Adipocyte (in vitro differentiated cells): ENCODE results near the gene TMEM52.

Source experiments
- DNase-seq: peaks from one replicate; pipeline ENCODE4 v3.0.0-alpha.2; 2015; ENCODE audit warnings: low read depth
- H3K27me3 ChIP-seq: replicated peaks from 2 replicates; pipeline ENCODE4 v1.7.0; 2013; ENCODE audit warnings: mild to moderate bottlenecking, low read length, moderate library complexity; ENCODE audit not compliant: control insufficient read depth, insufficient read depth
- H3K36me3 ChIP-seq: 2 replicates; pipeline ENCODE4 v1.7.0; 2013; ENCODE audit warnings: low read length, mild to moderate bottlenecking, moderate library complexity; ENCODE audit not compliant: control insufficient read depth, insufficient read depth, severe bottlenecking
- H3K4me1 ChIP-seq: 2 replicates; pipeline ENCODE4 v1.7.0; 2013; ENCODE audit warnings: mild to moderate bottlenecking, low read length, moderate library complexity; ENCODE audit not compliant: control insufficient read depth, insufficient read depth
- H3K4me3 ChIP-seq: 2 replicates; pipeline ENCODE4 v1.7.0; 2013; ENCODE audit warnings: mild to moderate bottlenecking, low read length, moderate library complexity
- H3K9ac ChIP-seq: 2 replicates; pipeline ENCODE4 v1.7.0; 2013; ENCODE audit warnings: mild to moderate bottlenecking, low read length, moderate library complexity
- H3K9me3 ChIP-seq: 2 replicates; pipeline ENCODE4 v1.7.0; 2013; ENCODE audit warnings: mild to moderate bottlenecking, low read length, moderate library complexity; ENCODE audit not compliant: control insufficient read depth

The TMEM52 gene

DNA sequence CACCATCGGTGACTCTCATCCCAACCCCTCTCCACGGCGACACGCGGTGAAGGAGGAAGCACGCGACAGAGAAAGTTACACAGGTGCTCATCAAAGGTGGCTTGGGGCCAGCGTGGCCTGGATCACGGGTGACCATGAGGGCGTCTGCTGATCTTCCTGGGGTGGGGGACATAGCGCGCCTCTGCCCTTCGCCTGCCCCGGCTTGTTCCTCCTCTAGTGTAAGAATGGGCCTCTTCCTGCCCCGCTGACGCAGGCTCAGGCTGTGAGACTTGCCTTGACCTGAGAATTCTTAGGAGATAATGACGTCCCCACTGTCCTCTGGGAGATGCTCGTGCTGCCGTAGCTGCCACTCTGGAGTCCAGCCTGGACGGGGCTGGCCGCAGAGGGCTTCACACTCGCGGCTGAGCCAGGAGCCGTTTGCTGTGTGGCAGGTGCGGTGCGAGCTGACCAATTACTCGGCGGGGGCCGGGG, 39.0 kb upstream of the TMEM52 start:
- no peaks in the 10 kb centered on the region for H3K36me3 ChIP-seq
- DNase-seq, result no peak
- H3K9me3 ChIP-seq, result peaks cover 6% of the 10 kb centered on the region
- no peak overlapping the region for H3K4me3 ChIP-seq
- H3K9ac ChIP-seq, result no peak overlapping the region
- peaks cover 37% of the 10 kb centered on the region for H3K27me3 ChIP-seq
- peaks cover 20% of the 10 kb centered on the region for H3K4me1 ChIP-seq

DNA sequence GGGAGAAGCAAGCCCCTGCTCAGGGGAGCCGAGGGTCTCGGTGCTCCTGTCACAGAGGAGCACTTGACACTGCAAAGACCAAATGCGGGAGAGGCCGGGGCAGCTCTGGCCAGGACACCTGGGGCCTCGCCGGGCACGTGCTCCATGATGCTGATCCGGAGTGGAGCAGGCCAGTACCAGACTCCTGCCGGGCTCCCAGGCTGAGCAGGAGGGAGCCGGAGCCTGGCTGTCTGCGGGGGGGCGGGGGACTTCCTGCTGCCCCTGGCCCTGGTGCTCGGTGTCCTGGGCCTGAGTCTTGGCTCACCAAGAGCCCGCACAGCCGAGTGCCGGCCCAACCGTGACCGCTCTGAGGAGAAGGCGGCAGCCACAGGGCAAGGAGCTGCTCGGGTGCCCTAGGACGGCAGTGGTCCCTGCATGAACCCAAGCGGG, 38.5 kb upstream of the TMEM52 start:
- H3K36me3 ChIP-seq, result no peaks in the 10 kb centered on the region
- H3K9me3 ChIP-seq, result peaks cover under 1% of the 10 kb centered on the region
- no peak overlapping the region for H3K4me3 ChIP-seq
- peaks cover 35% of the 10 kb centered on the region for H3K27me3 ChIP-seq
- H3K4me1 ChIP-seq, result peaks cover 20% of the 10 kb centered on the region
- no peak for DNase-seq
- H3K9ac ChIP-seq, result no peak overlapping the region

DNA sequence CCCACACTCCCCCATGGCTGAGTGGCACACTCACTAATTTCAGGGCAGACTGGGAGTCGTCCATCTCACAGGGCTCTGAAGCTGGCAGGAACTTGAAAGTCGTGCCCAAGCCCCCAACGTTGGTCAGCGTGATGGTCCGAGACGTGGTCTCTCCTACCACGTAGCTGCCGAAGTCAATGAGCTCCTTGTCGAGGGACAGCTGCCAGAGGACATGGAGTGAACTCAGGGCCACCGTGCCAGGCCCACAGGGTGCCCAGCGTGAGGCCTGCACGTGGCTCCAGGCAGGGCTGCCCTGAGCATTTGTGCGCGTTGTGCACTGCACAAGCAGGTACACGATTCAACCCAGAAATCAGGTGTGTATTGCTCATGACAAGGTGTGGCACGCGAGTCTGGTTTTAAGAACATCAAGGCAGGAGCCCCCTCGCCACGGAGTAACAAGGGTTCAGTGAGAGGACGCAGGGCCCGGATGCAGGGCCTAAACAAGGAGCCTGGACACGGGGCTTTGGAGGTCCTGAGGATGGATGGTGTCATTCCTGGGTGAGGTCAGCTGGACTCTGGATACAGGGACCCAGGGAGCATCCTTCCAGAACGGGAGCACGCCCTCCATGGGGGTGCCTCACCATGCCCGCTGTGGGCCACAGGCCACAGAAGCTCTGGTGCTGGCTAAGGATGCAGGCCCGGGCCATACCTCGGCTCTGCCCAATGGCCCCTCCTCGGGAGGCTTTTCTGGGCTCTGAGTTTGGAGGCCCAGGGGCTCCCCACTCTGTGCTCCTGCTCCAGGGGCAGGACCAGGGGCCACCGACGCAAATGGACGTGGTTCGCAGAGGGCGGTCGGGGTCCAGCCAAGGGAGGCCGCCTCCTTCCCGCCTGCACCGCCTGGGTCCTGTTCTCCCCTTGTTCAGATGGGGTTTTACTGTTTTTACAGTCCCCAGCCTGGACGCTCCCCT, 37.8 kb upstream of the TMEM52 start:
- no peaks in the 10 kb centered on the region for H3K9me3 ChIP-seq
- no peaks in the 10 kb centered on the region for H3K36me3 ChIP-seq
- peaks cover 39% of the 10 kb centered on the region for H3K27me3 ChIP-seq
- H3K4me1 ChIP-seq, result peaks cover 20% of the 10 kb centered on the region
- no peak for DNase-seq
- H3K4me3 ChIP-seq, result no peak overlapping the region
- H3K9ac ChIP-seq, result no peak overlapping the region

DNA sequence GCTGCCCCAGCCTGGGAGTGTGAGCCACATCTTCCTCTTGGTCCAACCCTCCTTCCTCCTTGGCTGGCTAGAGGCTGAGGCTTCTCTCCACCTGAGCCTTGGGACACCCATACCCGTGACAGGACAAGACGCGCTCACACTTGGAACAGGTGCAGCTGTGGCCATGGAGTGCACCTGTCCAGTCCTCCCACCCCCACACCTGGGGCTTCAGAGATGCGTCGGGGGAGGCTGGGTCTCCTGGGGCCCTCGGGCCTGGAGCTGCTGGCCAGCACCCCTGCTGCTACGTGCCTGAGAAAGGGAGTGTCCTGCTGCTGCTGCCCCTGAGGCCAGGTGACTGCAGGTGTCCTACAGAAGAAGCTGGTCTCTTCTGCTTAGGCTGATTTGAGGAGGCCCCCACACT, 37.0 kb upstream of the TMEM52 start:
- H3K4me1 ChIP-seq, result peaks cover 17% of the 10 kb centered on the region
- H3K4me3 ChIP-seq, result no peak overlapping the region
- H3K9me3 ChIP-seq, result no peaks in the 10 kb centered on the region
- H3K9ac ChIP-seq, result no peak overlapping the region
- H3K27me3 ChIP-seq, result peaks cover 39% of the 10 kb centered on the region
- no peaks in the 10 kb centered on the region for H3K36me3 ChIP-seq
- DNase-seq, result no peak

DNA sequence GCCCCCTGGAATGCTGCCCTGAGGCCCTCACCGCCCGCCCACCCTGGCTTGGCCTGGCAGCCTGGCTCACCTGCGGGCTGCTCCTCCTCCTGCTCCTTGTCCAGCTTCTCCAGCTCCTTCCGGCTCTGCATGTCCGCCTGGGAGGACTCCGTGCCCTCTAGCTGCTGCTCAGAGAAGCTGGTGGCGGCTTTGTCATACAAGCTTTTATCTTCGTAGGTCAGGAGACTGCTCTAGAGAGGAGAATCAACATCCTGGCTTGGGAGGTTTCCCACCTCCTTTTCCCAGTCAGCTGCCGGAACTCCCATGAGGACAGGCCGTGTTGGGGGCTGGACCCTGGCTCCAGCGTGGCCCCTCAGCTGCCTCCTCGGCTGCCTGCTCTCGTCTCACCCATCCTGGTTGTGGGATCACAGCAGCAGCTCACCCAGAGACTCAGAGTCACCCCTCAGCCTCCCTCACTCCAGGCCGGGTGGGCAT, 36.6 kb upstream of the TMEM52 start:
- Histone ChIP-seq H3K4me3 (no peak overlapping the region), H3K36me3 (no peaks in the 10 kb centered on the region), H3K27me3 (peaks cover 43% of the 10 kb centered on the region), H3K9me3 (no peaks in the 10 kb centered on the region), H3K9ac (no peak overlapping the region), H3K4me1 (peaks cover 12% of the 10 kb centered on the region)
- no peak for DNase-seq

DNA sequence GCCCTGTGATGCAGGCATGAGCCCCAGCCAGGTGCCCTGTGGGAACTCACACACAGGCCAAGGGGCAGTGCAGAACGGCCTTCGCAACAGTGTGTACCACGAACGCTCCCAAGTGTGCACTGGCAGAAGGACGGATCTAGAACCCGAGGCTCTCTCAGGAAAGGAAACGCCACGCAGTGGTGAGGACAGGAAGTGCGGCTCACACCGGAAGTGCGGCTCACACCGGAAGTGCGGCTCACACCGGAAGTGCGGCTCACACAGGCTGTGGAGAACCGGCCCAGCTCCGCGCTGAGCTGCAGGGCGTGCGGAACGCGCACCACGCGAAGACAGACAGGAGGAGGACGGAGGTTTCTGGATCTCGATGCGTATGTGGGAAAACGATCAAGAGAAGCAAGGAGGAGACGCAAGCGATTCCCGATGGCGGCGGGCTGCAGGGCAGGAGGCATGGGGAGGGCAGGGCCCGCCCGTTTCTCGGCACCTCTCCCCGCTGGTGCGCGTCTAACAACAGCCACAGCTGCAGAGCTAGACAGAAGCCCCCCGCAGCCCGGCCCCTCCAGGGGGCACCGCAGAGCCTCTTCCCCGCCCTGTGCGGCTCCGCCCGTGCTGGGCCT, 35.9 kb upstream of the TMEM52 start:
- H3K4me3 ChIP-seq, result no peak overlapping the region

DNA sequence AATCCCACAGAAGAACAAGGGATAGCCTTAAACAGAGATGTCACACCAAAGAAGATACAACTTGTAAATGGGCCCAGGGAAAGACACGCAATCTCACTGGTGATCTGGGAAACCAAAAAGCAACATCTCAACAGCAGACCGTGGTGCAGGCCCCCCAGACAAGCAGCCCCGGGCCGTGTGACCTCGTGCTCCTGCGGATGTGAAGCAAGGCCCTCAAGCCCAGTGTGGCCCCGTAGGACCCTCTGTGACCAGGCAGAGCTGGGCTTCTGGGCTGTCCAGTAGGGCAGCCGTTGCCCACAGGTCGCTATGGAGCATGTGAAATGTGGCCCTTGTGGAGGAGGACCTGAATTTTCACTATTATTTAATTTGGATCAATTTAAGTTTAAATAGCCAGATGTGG, 34.9 kb upstream of the TMEM52 start:
- no peaks in the 10 kb centered on the region for H3K9me3 ChIP-seq
- no peaks in the 10 kb centered on the region for H3K36me3 ChIP-seq
- no peaks in the 10 kb centered on the region for H3K4me1 ChIP-seq
- H3K9ac ChIP-seq, result no peak overlapping the region
- no peak overlapping the region for H3K4me3 ChIP-seq
- H3K27me3 ChIP-seq, result peaks cover 50% of the 10 kb centered on the region
- no peak for DNase-seq

More for the DNA sequence above, 35.9 kb upstream of the TMEM52 start:
- no peaks in the 10 kb centered on the region for H3K9me3 ChIP-seq
- H3K27me3 ChIP-seq, result peaks cover 46% of the 10 kb centered on the region
- H3K9ac ChIP-seq, result no peak overlapping the region
- peaks cover 5% of the 10 kb centered on the region for H3K4me1 ChIP-seq
- H3K36me3 ChIP-seq, result no peaks in the 10 kb centered on the region
- DNase-seq, result no peak

DNA sequence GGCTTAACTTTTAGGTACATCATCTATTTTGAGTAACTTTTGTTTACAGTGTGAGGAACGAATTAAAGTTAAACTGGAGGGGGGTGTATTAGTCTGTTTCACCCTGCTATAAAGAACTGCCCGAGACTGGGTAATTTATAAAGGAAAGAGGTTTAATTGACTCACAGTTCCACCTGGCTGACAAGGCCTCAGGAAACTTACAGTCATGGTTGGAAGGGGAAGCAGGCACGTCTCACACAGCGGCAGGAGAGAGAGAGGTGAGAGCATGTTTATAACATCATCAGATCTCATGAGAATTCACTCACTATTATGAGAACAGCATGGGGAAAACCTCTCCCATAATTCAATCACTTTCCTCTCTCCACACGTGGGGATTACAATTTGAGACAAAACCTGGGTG, 31.9 kb upstream of the TMEM52 start:
- Histone ChIP-seq H3K9me3 (no peaks in the 10 kb centered on the region), H3K4me1 (peaks cover 9% of the 10 kb centered on the region), H3K36me3 (no peaks in the 10 kb centered on the region), H3K27me3 (peaks cover 41% of the 10 kb centered on the region), H3K4me3 (no peak overlapping the region), H3K9ac (no peak overlapping the region)
- DNase-seq, result no peak

DNA sequence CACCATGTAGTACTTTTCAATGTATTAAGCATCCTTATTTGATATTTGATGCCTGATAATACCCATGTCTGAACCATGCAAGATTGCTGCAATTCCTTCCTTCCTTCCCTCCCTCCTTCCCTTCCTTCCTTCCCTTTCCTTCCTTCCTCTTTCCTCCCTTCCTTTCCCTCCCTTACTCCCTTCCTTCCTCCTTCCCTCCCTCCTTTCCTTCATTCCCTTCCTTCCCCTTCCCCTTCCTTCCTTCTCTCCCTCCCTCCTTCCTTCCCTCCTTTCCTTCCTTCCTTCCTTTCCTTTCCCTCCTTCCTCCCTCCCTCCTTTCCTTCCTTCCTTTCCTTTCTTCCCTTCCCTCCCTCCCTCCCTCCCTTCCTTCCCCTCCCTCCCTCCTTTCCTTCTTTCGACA, 29.7 kb upstream of the TMEM52 start:
- H3K27me3 ChIP-seq, result peaks cover 43% of the 10 kb centered on the region
- no peaks in the 10 kb centered on the region for H3K36me3 ChIP-seq
- H3K9me3 ChIP-seq, result no peaks in the 10 kb centered on the region
- H3K9ac ChIP-seq, result no peak overlapping the region
- H3K4me1 ChIP-seq, result peaks cover 9% of the 10 kb centered on the region
- H3K4me3 ChIP-seq, result no peak overlapping the region
- no peak for DNase-seq

DNA sequence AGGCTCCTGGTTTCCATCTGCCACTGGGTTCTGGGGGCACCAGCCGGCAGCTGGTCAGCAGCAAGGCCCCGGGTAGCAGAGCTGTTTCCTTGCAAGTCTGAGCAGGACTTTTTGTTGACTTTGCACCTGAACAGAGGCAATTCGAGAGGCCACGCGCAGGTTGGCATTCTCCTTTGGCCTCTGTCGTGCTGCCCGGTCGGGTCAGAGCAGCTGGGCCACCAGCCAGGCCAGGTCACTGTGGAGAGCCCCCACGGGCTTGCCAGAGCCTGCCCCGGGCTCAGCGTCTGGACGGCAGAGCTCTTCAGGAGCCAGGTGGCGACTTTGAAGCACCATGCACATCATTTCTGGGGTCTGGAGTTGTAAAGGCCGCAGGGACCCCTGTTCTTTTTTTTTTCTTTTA, 28.4 kb upstream of the TMEM52 start:
- H3K9ac ChIP-seq, result no peak overlapping the region
- H3K9me3 ChIP-seq, result no peaks in the 10 kb centered on the region
- no peak overlapping the region for H3K4me3 ChIP-seq
- H3K27me3 ChIP-seq, result peaks cover 55% of the 10 kb centered on the region
- no peak for DNase-seq
- H3K36me3 ChIP-seq, result no peaks in the 10 kb centered on the region
- peaks cover 9% of the 10 kb centered on the region for H3K4me1 ChIP-seq

DNA sequence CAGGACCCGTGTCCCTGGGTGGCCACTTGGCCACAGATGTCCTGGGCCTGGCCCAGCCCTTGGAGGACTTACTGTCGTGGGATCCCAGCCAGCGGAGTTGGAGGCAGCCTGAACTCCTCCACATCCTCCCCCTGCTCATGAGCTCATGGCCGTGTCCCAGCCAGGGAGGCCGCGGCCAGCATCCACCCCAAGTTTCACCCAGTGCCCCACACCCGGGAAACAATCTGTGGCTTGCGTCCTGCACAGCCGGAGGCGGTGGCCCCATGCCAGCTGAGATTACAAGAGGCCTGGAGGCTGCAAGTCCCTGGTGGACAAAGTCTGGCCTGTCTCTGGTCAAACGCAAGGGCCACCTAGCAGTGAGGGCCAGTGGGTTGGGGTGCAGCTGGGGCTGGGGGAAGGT, 27.5 kb upstream of the TMEM52 start:
- H3K27me3 ChIP-seq, result peaks cover 57% of the 10 kb centered on the region

More for the DNA sequence above, 27.5 kb upstream of the TMEM52 start:
- no peak overlapping the region for H3K9ac ChIP-seq
- peaks cover 9% of the 10 kb centered on the region for H3K4me1 ChIP-seq
- no peak for DNase-seq
- H3K36me3 ChIP-seq, result no peaks in the 10 kb centered on the region
- no peaks in the 10 kb centered on the region for H3K9me3 ChIP-seq
- H3K4me3 ChIP-seq, result no peak overlapping the region
